GM12878 (cell line): ENCODE data around the gene SEMA3D.

Source experiments
- CBFB ChIP-seq: IDR thresholded peaks from 2 replicates; pipeline ENCODE4 v1.6.1; 2016; ENCODE audit warnings: antibody characterized with exemption, low read depth
- CEBPZ ChIP-seq: fragments of 150-350 bp; IDR thresholded peaks from 2 replicates; pipeline ENCODE4 v1.6.1; 2016; ENCODE audit warnings: low read depth, low read length
- CTCF ChIP-seq, 3 experiments: IDR thresholded peaks in 2 of 3; conservative IDR thresholded peaks in 1 of 3; 2 replicates each; pipeline ENCODE4 v1.5.1; 2011; ENCODE audit warnings: low read depth in 3 of 3, low read length in 3 of 3, mild to moderate bottlenecking in 3 of 3, control low read depth in 2 of 3, moderate library complexity in 2 of 3, inconsistent platforms in 1 of 3, mixed read lengths in 1 of 3; ENCODE audit not compliant: control insufficient read depth in 2 of 3, insufficient read depth in 1 of 3; ENCODE audit errors: extremely low read depth in 1 of 3
- MXI1 ChIP-seq: fragments of 150-350 bp; IDR thresholded peaks from 2 replicates; pipeline ENCODE4 v1.6.1; 2011; ENCODE audit warnings: low read depth, mild to moderate bottlenecking, inconsistent platforms, low read length, improper control_type of control experiment
- POLR2A ChIP-seq: IDR thresholded peaks from 2 replicates; pipeline ENCODE4 v1.6.1; 2011; ENCODE audit warnings: low read depth, mild to moderate bottlenecking, low read length
- POLR2AphosphoS5 ChIP-seq: IDR thresholded peaks from 2 replicates; pipeline ENCODE4 v1.6.1; 2011; ENCODE audit warnings: mild to moderate bottlenecking, low read length, inconsistent platforms

- TF ChIP-seq CEBPZ (no peak), POLR2A (no peak), POLR2AphosphoS5 (no peak), CBFB (no peak), CTCF (IDR thresholded peaks at IDR 0.05 in 2 of 3, conservative IDR thresholded peaks at IDR 0.05 in 1 of 3; ENCODE audit: control insufficient read depth in 2 of 3, extremely low read depth in 1 of 3, insufficient read depth in 1 of 3, low read depth in 3 of 3, low read length in 3 of 3) (no peak), MXI1 (no peak)
These were observed 176.6 kb downstream of the SEMA3D start for GRCh38 chr7:85010306-85010705.
